Lower leg skin (tissue), 4 donors: Measurements from ENCODE around the gene TBC1D8. TPM values are rescaled to one million over a fixed set of nuclear protein-coding genes. Genes with fewer than 3 reads are reported as not detected.

ENCODE experiments used
- DNase-seq, 2 donors: peaks; one replicate each; pipeline ENCODE4 v3.0.0-alpha.2; 2019; ENCODE audit warnings: low spot score in 2 of 2
- H3K4me3 ChIP-seq: fragments of 200-600 bp; sonication (generic); 2 replicates; pipeline ENCODE4 v1.5.1; 2017; ENCODE audit warnings: mild to moderate bottlenecking, low read depth; ENCODE audit not compliant: poor library complexity, severe bottlenecking
- POLR2A ChIP-seq, 2 donors: fragments of 450-650 bp; IDR thresholded peaks; one replicate each; pipeline ENCODE4 v1.6.1; 2016 to 2017; ENCODE audit warnings: antibody characterized with exemption in 2 of 2, mild to moderate bottlenecking in 1 of 2, moderate library complexity in 1 of 2
- WGBS, 2 donors: methylation state at CpG; one replicate each; pipeline ENCODE4 v1.1.5; 2018; 5-methylcytosine and 5-hydroxymethylcytosine counted together
- intact Hi-C: fragments of 100-400 bp; cut with DNase I; formaldehyde crosslinking; loops from one replicate; pipeline ENCODE4 v1.15.0; 2023; ENCODE audit warnings: low total_unique reads
- total RNA-seq, 4 donors: library from RNA; depleted of rRNA; stranded (reverse); fragments of >200 nt; gene quantifications; one replicate each; pipeline ENCODE4 v1.1.0, GENCODE V29; 2016
- TF ChIP-seq, protein P1 (sequence below), 3 donors: fragments of 450-650 bp; IDR thresholded peaks; one replicate each; pipeline ENCODE4 v1.5.1; 2016; ENCODE audit warnings: antibody characterized with exemption in 3 of 3, mild to moderate bottlenecking in 3 of 3, moderate library complexity in 2 of 3

The TBC1D8 gene
- total RNA-seq, 4 donors from 2014 or later, result 29.4 to 102 (median 46.1) TPM

DNA sequence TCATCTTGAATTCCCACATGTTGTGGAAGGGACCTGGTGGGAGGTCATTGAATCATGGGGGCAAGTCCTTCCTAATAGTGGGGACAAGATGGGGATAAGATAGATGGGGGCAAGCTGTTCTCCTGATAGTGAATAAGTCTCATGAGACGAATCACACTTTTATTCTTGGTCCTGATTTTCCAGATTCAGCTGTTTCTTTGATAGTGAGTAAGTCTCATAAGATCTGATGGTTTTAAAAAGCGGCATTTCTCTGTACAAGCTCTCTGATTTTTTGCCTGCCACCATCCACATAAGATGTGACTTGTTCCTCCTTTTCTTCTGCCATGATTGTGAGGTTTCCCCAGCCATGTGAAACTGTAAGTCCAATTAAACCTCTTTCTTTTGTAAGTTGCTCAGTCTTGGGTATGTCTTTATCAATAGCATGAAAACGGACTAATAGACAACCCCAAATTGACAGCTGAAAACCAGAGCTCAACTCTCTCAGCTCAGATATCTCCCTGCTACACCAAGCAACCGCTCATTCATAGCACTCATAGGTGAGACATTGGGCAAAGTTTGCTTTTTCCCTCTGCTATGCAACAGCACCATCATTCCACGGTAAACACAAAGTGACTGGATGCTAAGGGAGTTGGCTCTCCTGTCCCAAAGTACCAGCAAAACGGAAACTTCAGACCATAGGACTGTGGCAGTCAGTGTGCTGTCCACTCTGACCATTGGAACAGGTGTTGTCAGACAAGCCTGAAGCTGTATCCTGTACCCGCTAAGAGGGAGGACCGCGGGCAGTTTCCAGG lies 44.9 kb upstream of the TBC1D8 start:
- WGBS, 2 donors, result 86 to 88% methylated on average over 9 of the region's 9 CpGs

DNA sequence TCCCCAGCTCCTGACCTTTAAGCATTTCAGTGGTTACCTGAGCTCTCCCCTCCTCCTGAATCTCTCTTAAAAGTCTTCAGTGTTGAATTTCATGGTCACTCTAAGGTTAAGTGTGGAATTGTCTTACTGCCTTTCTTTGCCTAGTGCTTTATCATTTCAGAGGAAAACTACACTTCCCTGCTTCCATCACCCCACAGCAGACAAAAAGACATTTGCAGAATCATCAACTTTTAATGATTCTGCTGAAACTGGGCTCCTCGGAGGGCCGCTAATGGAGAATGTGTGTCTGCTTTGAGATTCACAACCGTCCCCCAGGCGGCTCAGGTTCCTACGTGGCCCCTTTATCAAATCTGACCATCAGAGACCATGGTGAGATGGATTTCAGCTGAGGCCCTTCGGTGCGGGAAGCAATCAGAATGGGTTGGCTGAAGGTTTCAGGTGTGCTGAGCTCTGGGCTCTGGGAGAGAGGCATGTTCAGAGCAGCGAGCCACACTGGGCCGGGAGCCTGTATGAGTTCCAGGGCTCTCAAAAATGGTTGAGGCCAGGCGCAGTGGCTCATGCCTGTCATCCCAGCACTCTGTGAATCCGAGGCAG lies 41.9 kb upstream of the TBC1D8 start:
- no peak for DNase-seq
- TF ChIP-seq, protein P1, sequence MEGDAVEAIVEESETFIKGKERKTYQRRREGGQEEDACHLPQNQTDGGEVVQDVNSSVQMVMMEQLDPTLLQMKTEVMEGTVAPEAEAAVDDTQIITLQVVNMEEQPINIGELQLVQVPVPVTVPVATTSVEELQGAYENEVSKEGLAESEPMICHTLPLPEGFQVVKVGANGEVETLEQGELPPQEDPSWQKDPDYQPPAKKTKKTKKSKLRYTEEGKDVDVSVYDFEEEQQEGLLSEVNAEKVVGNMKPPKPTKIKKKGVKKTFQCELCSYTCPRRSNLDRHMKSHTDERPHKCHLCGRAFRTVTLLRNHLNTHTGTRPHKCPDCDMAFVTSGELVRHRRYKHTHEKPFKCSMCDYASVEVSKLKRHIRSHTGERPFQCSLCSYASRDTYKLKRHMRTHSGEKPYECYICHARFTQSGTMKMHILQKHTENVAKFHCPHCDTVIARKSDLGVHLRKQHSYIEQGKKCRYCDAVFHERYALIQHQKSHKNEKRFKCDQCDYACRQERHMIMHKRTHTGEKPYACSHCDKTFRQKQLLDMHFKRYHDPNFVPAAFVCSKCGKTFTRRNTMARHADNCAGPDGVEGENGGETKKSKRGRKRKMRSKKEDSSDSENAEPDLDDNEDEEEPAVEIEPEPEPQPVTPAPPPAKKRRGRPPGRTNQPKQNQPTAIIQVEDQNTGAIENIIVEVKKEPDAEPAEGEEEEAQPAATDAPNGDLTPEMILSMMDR (IDR thresholded peaks at IDR 0.05), result no peak
- no peak for TF ChIP-seq POLR2A (IDR thresholded peaks at IDR 0.05)
- intact Hi-C loops, result no loop called here
- no peak overlapping the region for H3K4me3 ChIP-seq
- WGBS, 2 donors, result 84 to 89% methylated on average over 7 to 11 of the region's 11 CpGs

More for the DNA sequence above, 44.9 kb upstream of the TBC1D8 start:
- TF ChIP-seq, protein P1 (IDR thresholded peaks at IDR 0.05), result no peak
- no peak for TF ChIP-seq POLR2A (IDR thresholded peaks at IDR 0.05)
- no peak for DNase-seq
- no peak overlapping the region for H3K4me3 ChIP-seq
- intact Hi-C loops, result no loop called here

DNA sequence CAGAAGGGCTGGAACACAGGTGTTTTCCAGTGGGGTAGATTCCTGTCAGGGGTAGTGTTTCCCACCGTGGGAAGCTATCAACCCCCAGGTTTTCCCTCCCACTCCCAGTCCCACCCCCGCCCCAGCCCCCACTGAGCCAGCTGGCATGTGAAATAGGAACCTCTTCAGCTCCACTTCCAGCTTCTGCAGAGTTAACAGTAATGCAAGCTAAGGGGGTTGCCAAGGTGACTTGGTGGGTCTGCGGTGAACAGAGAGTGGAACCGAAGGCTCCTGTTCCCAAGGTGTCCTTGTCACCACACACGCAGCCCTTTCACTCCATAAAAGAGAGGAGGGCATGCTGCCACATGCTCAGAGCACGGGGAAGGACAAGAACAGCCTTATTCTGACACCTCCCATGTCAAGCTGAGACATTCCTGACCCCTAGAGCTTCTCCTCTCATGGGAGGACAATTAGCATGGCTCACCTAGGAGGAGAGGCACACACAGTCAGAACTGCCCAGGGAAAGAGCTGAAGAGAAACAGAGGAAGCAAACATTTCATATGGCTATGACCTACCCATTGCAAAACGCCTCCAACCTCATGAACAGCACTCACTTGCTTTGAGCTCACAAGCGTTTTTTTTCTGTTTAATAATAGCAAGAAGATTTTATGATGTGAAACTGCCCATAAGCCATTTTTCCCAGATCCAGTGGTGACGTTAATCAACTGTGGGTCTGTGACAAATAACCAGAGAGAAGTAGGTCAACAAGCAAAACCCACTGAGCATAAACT lies 39.8 kb upstream of the TBC1D8 start:
- TF ChIP-seq, protein P1 (IDR thresholded peaks at IDR 0.05), result no peak
- no peak for TF ChIP-seq POLR2A (IDR thresholded peaks at IDR 0.05)
- DNase-seq, result peak in 1 of 2 donors; percentile 19
- 22 to 27% methylated on average over 9 of the region's 9 CpGs for WGBS, 2 donors
- H3K4me3 ChIP-seq, result no peak overlapping the region
- intact Hi-C loops, result no loop called here

DNA sequence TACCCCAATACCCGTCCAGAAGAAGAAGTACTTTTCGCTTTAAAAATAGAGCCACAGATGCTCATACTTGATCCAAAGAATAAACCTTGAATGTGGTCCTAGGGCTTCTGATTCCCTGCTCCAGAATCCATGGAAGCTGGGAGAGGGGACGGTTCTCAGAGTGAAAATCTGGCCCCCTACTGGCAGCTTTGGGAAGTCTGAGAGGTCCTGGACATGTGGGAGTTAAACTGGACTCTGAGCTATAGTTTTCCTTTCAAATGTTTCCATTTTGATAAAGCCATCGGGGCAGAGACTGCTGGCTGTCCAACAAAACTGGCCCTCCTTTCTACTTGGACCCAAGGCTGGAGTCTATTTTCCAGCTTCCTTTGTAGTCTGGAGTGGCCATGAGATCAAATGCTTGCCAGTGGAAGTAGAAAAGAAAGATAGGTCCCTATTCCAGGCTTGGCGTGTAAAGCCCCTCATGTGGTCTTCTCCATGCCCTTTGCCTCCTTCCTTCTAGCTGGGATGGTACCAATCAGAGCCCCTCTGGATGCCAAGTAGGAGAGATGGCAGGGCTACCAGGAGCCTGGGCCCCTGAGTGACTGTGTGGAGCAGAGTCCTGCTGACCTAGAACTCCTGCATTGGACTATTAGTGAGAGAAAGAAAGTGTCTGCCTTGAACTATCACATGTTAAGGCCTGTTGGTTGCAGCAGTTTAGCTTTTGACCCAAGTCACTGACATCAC lies 37.7 kb upstream of the TBC1D8 start:
- intact Hi-C loops, result no loop called here
- no peak for DNase-seq
- no peak overlapping the region for H3K4me3 ChIP-seq
- TF ChIP-seq, protein P1 (IDR thresholded peaks at IDR 0.05), result no peak
- TF ChIP-seq POLR2A (IDR thresholded peaks at IDR 0.05), result no peak
- 84 to 88% methylated on average over 5 of the region's 5 CpGs for WGBS, 2 donors

DNA sequence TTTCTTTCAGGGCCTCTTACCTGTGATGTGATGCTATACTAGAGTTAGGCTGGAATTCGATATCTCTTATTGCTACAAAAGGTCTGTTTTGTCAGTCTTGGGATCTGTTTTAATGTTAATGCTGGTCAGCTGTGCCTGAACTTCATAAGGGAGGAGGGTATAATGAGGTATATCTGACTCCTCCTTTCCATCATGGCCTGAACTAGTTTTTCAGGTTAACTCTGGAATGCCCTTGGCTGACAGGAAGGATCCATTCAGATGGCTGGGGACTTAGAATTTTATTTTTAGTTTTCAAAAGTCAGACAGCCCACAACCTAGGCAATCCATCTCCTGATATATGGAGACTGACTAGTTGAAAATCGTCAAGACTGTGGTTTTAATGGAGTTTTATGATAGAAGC lies 35.9 kb upstream of the TBC1D8 start:
- intact Hi-C loops, result no loop called here
- no peak for DNase-seq
- WGBS, 2 donors, result 63 to 75% methylated on average over 2 of the region's 2 CpGs

More for the DNA sequence above, 35.9 kb upstream of the TBC1D8 start:
- H3K4me3 ChIP-seq, result no peak overlapping the region
- no peak for TF ChIP-seq POLR2A (IDR thresholded peaks at IDR 0.05)
- TF ChIP-seq, protein P1 (IDR thresholded peaks at IDR 0.05), result no peak
